Islet of Langerhans (tissue), 1 donor: ENCODE data around the gene ELF2.
"Not testable (repeated sequence)": the region's sequence is repeated elsewhere in the genome, so short reads cannot be mapped to it uniquely, and the experiment has no call there.

Experiments used
- FAIRE-seq: peaks from one replicate; lab custom pipeline; 2011; peaks lifted over from hg19 to GRCh38; lab: Jason Lieb, UNC

The ELF2 gene

GRCh38 chr4:139018971-139019758 is 157.9 kb downstream of the ELF2 start:
- FAIRE-seq = no peak

- FAIRE-seq = no peak
Observed at GRCh38 chr4:139018501-139018900, 158.5 kb downstream of the ELF2 start.

GRCh38 chr4:139017861-139018260 is 159.2 kb downstream of the ELF2 start:
- no peak for FAIRE-seq

GRCh38 chr4:139015948-139016471 is 161.0 kb downstream of the ELF2 start:
- no peak for FAIRE-seq

- FAIRE-seq = peak; percentile 68
Observed at GRCh38 chr4:139015269-139015947, 161.6 kb downstream of the ELF2 start, which contains the start of gene NOCT. NOCT (plus strand) TSS chr4:139015781; CDS start chr4:139015982, 201 bp downstream.

GRCh38 chr4:139014371-139015268 is 162.4 kb downstream of the ELF2 start:
- no peak for FAIRE-seq

GRCh38 chr4:139011225-139011950 is 165.6 kb downstream of the ELF2 start:
- FAIRE-seq = no peak

- FAIRE-seq = no peak
Observed at GRCh38 chr4:139009702-139010101, 167.3 kb downstream of the ELF2 start.

- not testable (repeated sequence) for FAIRE-seq
Observed at GRCh38 chr4:139008278-139008677, 168.7 kb downstream of the ELF2 start.

- no peak for FAIRE-seq
Observed at GRCh38 chr4:139007640-139008039, 169.4 kb downstream of the ELF2 start.
